Stimulated activated naive CD8-positive, alpha-beta T cell treated with anti-CD3 and anti-CD28 coated beads, Interleukin-15, Interleukin-2, amounts not matched to agents 100 U/mL and 50 U/mL, for 24 hours (primary cell): ENCODE measurements around the gene MAGEA8.
"Not testable (repeated sequence)": the region's sequence is repeated elsewhere in the genome, so short reads cannot be mapped to it uniquely, and the experiment has no call there.

ENCODE experiments used
- ATAC-seq: fragments of 150-1000 bp; cut with Tn5 transposase; one replicate; pipeline ENCODE4 v1.10.0; 2021
- DNase-seq: peaks from one replicate; pipeline ENCODE4 v3.0.0; 2021

Gene MAGEA8

DNA sequence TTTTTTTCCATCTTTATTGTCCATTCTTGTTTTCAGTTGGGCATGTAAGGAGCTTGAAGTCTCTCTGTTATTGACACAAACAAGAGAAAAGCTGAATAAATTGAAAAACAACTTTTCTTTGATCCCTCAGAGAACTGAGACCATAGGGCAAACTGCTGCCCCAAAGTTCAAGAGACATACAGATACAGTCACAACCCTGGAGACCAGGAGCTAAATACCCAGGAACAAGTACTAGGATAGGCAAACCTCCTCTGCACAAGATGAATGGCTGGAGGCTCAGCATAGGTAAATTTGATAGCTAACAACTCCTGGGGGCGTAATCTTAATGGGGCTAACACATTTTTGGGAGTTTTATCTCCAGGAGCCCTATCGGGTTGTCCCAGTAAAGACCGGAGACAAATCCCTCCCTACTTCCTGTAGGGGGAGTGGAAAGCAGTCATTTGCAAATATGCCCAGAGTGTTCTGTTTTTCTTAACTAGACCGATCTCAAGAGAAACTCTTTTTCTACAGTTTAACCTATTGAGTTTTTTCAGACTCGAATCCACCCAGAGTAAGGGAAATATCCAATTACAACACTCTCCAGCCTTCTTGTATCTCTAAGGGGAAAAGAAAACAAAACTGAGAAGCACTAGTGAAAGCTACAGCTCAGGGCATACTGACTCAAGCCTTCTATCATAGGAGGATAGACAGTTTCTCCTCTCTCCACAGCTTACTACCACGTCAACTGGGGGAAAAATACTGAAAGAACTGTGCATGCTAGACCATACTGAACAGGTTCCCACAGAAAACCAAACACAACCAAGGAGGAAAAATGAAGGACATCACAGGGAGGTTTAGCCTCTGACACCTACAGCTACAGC is 23.1 kb downstream of the MAGEA8 start:
- ATAC-seq = peak; percentile 40
- no peak for DNase-seq

DNA sequence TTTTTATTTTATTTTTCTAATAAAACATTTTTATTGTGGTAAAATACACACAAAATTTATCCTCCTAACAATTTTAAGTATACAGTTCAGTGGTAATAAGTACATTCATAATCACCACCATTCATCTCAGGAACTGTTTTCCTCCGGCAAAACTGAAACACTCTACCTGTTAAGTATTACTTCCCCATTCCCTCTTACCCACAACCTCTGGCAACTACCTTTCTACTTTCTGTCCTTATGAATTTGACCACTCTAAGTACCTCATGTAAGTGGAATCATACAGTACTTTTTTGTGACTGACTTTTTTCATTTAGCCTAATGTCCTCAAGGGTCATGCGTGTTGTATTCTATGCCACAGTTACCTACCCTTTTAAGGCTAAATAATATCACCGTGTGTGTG is 27.3 kb downstream of the MAGEA8 start:
- ATAC-seq (no peak), DNase-seq (no peak)

DNA sequence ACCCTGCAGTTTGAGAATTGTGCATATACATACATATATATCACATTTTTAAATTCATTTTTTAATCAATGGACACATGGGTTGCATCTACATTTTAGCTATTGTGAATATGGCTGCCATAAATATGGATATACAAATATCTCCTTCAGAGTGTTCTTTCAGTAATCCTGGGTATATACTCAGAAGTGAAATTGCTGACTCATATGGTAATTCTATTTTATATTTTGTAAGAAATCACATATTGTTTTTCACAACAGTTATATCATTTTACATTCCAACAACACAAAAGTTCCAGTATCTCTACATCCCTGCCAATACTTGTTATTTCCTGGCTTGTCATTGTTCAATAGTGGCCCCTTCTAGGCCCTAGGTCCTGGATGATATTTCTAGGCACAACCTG is 27.7 kb downstream of the MAGEA8 start:
- ATAC-seq = no peak
- no peak for DNase-seq

DNA sequence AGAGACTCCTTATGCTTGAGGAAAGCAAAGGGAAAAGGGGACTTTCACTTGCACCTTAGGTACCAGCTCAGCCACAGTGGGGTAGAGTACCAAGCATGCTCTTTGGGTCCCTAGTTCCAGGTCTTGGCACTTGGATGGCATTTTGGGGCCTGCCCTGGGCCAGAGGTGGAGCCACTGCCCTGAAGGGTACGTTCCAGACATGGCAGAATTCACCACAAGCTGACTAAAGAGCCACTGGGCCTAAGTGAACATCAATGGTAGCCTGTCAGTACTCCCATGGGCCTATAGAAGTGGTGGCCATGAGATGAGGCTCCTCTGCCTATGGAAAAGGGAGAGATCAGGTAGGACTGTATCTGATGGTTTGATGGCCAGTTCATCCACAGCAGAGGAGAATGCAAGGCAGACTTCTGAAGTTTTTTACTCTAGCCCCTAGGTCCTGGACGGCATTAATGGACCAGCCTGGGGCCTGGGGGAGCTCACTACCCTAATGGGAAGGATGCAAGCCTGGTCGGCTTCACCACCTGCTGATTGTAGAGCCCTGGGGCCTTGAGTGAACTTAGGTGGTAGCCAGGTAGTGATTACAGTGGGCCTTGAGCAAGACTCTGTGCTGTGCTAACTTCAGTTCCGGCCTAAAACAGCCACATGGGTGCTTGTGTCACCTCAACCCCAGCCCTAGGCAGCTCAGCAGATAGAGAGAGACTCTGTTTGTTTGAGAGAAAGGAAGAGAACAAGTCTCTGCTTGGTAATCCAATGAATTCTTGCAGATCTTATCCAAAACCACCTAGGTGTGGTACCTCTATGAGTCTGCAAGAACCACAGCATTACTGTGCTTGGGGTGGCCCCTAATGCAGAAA is 28.6 kb downstream of the MAGEA8 start:
- ATAC-seq (peak; percentile 46), DNase-seq (no peak)

DNA sequence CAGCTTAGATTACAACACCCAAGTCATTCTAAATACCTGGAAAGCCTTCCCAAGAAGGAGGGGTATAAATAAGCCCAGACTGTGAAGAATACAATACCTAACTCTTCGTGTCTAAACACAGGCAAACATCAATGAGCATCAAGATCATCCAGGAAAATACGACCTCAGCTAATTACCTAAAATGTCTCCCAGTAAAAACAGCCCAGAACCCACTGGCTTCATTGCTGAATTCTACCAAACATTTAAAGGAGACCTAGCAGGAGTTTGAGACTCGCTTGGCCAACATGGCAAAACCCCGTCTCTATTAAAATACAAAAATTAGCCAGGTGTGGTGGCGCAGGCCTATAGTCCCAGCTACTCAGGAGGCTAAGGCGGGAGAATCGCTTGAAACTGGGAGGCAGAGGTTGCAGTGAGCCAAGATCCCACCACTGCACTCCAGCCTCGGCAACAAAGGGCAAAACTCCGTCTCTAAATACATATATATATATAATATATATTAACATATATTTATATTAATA is 29.3 kb downstream of the MAGEA8 start:
- DNase-seq = no peak
- no peak for ATAC-seq

DNA sequence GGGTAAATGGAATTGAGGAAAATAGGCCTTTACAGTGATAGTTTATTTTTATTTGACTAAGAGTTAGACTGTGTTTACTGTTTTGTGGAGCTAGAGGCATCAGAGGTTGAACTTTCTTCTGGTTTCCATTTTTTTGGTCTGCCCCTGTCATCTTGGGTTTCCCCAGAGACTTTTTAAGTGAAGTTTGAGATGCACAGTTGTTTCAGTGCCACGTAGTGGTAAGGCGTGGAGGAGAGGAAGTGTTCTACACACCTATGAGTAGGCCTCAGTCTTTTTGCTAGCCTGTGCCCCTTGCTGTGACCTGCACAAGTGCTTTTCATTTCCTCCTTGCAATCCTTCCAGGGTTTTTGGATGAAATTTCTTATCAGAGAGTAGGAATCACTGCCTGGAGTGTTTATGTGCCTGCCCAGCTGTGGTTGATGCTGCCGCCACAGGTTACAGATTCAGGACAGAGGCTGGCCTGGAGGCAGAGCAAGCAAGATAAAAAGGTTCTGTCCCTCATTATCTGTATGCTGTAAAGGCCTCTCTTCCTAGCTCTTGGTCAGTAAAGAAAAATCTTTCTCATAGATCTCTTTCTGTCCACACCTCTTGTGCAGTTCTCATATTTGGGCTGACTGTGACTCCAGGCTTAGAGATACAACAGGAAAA is 35.9 kb downstream of the MAGEA8 start:
- ATAC-seq = peak; percentile 78
- no peak for DNase-seq

DNA sequence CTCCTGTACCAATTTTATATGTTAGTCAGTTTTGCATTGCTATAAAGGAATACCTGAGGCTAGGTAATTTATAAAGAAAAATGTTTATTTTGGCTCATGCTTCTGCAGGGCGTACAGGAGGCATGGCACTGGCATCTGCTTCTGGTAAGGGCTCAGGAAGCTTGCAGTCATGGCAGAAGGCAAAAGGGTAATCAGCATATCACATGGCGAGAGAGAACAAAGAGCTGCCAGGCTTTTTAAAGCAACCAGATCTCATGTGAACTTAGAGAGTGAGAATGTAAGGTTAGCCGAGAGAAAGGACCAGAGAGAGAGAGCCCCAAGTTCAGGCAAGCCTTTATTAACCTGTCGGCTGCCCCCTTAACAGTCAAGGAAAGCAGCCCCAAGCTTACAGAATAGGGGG is 42.9 kb downstream of the MAGEA8 start:
- DNase-seq, ATAC-seq: not testable (repeated sequence)

DNA sequence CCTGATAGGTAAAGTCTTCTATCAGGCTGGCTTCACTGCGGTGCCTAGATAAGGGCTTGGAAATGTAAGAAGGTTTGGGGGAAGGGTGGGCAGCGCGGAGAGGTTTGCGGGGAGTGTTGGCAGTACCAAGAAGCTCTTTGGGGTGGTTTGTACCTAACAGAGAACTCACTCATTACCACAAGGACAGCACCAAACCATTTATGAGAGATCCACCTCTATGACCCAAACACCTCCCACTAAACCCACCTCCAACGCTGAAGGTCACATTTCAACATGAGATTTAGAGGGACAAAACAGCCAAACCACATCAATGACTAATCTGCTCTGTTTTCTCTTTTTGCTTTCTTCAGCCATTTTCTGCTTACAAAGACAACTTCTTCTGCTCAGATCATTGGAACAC is 43.5 kb downstream of the MAGEA8 start:
- not testable (repeated sequence) for DNase-seq
- peak; percentile 38 for ATAC-seq

DNA sequence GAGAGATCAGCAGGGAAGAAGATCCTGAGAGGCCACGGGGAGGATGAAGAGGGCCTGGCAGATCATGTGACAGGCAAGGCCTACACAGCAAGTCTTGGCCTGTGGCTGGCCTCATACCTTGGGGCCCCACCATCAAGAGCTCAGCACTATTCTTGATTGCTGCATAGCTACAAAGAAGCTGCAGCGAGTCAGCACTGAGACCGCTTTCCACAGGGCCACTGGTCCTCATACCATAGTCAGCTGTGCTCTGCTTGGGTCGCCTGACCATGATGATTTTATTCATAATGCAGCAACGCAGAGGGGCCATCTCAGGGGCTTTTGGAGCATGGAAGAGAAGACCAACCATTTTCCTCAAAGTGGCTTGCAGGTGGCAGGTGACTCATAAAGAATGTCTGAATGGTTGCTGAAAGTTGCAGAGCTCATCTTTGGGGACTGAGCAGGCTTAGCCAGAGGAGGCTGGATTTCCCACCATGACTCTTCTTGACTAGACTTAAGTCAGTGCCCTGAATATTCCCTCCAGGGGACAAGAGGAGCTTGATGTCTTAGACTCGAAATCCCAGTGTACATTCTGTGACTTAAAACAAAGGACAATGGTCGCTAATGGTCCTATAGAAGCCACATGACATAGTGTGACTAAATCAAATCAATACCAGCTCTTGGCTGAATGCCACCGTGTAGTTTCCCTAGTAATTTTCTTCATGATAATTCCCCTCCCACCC is 46.4 kb downstream of the MAGEA8 start:
- DNase-seq = not testable (repeated sequence)
- ATAC-seq = peak; percentile 65

DNA sequence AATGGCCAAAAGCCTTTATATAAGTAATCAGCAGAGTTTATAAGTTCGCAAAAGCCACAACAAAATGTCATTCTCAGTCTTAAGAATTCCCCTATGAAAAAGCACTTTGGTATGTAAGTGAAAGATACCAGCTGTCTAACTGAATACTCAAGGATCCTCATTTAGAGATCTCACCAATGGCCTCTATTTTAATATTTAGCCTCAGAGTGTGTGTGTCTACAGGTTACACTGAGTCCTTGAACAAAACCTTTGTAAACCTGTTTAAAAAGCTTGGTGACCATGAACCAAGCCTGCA is 46.9 kb downstream of the MAGEA8 start:
- ATAC-seq = peak; percentile 54
- not testable (repeated sequence) for DNase-seq

DNA sequence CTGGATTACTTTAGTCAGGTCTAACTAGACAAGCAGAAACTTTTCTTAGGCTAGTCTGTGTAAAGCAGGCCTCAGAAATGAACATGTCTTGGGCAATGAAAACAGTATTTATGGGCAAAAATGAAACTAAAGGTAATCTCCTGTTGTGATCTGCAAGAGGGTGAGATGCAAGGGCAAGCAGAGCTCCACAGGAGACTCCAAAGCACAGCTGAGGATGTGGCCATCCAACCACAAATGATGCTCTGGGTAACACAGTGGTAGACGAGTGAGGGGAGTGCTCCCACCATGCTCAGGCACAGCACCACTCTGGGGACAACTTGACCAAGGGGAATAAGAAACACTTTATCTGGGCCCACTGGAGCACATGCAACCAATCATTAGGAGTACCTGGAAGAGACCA is 47.7 kb downstream of the MAGEA8 start:
- DNase-seq, ATAC-seq: not testable (repeated sequence)

DNA sequence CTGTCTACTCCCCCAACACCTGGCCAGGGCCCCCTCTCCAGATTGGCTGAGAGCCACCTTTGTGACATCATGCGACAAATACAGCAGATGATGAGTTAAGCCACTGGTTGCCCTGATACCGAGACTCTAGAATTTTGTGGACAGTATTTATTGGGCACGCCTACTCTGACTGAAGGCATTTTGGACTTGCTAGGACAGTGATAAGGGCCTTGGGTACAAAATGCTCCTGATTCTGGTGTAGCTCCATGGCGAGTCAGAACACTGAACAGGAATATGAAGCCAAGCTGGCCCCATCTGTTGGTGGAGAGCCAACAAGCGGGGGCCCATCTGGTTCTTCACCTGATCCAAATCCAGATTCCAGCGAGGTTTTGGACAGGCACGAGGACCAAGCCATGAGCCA is 48.4 kb downstream of the MAGEA8 start, which contains the start of gene HSFX4:
Gene HSFX4 (plus strand): TSS at position 174 of the 400 bp plus-strand sequence. CDS start 72 bp downstream, at position 246.
- not testable (repeated sequence) for DNase-seq, ATAC-seq

DNA sequence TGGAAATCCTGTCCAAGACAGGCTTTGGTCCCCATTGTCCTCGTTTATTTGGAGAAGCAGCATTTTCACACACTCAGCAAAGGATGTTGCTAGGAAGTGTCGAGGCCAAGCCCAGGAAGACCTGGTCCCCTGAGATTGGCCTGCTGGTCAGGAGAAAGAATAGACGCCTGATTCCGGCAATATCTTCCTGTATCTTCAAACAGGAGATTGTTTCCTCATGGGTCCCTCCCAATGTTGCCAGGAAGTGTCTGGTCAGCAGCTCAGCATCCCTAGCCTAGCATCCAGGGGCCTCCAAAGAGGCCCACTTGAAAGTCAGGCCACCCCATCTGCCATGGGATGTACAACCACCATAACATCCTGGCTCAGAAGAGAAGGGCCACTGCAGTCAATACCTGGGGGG is 50.4 kb downstream of the MAGEA8 start:
- DNase-seq, ATAC-seq: not testable (repeated sequence)

DNA sequence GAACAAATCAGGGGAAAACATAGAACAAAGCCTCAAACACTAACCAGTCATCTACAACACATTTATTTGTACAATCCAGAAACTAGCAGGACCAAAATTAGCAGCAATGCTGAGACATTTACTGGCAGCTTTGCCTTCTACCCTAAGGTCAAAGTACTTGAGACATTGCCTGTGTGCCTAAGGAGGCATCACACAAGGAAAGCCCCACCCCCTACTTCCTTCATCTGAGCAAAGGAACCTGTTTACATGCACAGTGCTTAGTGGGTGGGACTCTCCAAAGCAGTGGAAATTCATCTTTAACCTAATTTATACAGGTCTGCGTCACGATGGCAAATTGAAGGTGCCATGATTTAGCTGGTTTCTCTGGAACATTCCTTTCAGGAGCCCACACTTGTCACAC is 51.2 kb downstream of the MAGEA8 start:
- DNase-seq, ATAC-seq: not testable (repeated sequence)

DNA sequence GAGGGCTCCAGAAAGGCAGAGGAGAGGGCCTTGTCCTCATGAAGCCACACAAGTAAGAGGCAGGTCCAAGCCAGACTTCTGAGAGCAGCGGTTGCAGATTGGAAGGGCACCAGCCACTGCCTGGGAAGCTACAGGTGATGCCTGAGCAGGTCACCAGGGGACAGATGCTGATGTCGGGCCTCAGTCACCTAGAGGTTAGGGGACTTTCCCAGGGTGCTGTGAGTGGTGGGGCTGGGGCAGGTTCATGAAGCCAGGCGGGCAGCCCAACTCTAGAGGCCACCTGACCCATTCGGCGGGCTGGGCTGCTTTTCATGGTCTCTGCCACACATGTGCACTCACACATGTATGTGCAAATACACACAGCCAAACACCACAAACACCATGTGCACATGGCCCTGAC is 52.0 kb downstream of the MAGEA8 start:
- DNase-seq, ATAC-seq: not testable (repeated sequence)

DNA sequence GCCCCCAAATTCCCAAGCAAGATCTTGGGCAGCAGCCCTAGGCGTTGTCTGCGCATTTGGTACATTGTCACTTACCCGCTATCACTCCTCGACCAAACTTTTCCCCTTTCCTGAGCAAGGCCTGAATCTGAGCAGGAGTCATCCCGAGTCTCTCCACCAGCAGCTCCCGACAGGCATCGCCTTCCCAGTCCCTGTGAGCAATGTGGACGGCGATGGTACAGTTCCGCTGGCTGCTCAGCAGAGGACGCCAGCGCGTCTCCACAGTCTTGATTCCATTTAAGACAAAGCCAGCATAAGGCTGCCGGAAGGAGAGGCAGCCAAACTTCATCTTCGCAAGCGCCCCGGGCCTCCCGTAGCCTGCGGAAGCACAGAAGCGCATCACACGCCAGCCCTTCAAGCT is 52.6 kb downstream of the MAGEA8 start:
- ATAC-seq, DNase-seq: not testable (repeated sequence)
